ENCODE results near the gene DCC.

The DCC gene

GRCh38 chr18:52426041-52426440, 86.0 kb downstream of the DCC start:
- no peak for DNase-seq

GRCh38 chr18:52426462-52426861, 86.5 kb downstream of the DCC start:
- no peak for DNase-seq

- no peak for DNase-seq
Measured at GRCh38 chr18:52427521-52428175, 87.7 kb downstream of the DCC start.

GRCh38 chr18:52431683-52432082, 91.7 kb downstream of the DCC start:
- DNase-seq: no peak

DNA sequence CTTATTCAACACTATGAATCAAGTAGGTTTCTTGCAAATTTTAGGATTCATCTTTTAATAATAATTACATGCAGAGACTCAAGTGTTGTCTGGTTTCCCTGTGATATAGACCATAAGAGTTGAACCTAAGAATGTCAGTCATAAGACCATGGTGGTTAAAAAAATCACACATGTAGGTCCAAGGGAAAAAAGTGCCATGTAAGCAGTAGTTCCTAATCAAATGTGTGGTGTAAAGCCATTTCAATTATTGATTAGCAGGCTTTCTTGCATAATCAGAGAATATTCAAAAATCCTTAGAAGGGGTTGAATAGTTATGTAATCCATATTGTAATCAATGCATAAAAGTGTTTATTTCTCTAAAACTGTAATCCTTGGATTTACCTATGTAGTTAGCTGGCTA, 93.8 kb downstream of the DCC start:
- no peak for DNase-seq

GRCh38 chr18:52435301-52435700, 95.3 kb downstream of the DCC start:
- DNase-seq: no peak

GRCh38 chr18:52437161-52437560, 97.2 kb downstream of the DCC start:
- no peak for DNase-seq

GRCh38 chr18:52439457-52439856, 99.5 kb downstream of the DCC start:
- DNase-seq: no peak

- DNase-seq: no peak
Measured at GRCh38 chr18:52441794-52442193, 101.8 kb downstream of the DCC start.

- no peak for DNase-seq
Measured at GRCh38 chr18:52442686-52443085, 102.7 kb downstream of the DCC start.

GRCh38 chr18:52451256-52451655, 111.3 kb downstream of the DCC start:
- no peak for DNase-seq

DNA sequence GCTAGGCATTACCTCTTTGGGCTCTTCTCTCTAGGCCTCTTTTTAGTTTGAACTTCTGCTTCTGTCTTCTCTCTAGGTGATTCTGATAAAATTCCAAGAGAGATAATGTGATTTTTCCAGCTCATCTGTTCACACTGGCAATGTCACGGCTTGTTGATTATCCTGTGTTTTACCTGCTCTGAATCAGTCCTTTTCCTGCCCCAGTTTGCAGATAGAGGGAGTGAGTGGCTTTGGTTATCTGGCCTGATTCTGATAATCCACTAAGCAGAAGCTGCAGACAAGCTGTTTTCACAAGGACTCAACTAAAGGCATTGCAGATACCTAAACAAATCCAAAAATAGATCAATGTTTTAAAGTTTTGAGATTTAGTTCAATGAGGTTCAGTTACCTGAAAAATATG, 111.9 kb downstream of the DCC start:
- no peak for DNase-seq

DNA sequence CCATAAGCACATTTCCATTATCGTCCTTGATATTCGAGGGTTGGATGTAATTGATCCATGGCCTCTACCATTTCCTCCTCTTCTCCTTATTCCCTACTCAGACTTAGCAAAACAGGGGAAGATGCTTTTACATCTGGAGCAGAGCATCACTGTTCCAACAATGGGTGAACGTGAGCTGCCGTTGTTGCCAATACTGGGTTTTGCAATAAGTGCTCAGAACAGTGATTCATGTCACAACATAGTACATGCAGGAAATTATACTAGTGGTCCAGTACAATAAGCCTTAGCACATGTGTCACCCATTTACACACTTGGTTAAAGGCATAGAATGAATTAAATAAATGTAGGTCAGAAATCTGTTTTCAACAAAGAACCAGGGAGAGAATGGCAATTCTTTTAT, 112.4 kb downstream of the DCC start:
- DNase-seq: no peak

- DNase-seq: no peak
Measured at GRCh38 chr18:52459890-52460289, 119.9 kb downstream of the DCC start.

DNA sequence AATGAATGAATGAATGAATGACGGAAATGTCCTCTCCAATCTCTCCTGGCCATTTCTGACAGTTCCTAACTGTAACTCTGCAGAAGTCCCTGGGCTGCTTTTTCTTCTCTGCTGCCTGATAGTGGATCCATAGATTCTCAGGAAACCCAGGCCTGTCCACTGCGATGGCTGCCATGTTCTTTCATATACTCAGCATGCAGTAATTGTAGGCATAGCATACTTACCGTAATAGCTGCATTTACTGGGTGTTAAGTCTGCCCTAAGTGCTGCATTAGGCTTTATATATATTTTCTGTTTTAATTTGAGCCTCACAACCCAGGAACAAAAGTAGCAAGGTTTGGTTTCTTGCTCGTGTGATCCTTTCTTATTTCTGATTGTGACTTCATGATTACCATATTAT, 122.9 kb downstream of the DCC start:
- no peak for DNase-seq

- DNase-seq: no peak
Measured at GRCh38 chr18:52465391-52465790, 125.4 kb downstream of the DCC start.

DNA sequence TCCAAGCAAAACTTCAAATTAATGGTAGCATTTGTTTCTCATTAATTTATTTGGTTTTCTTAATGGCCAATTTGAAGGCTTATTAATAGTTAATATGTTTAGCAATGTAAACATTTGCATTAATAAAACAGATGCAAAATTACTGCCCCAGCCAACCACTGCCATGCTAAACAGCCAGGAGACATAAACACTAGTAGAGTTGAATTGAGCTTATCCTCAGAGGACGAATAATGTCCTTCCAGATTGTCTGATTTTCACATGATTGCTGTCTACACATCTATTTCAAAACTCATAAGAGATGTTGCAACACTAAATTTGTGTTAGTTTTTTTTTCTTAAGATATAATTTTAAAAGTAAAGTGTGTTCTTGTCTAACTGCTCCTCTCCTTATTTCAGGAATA, 128.5 kb downstream of the DCC start:
- no peak for DNase-seq

- DNase-seq: no peak
Measured at GRCh38 chr18:52475325-52475724, 135.3 kb downstream of the DCC start.

GRCh38 chr18:52481116-52481515, 141.1 kb downstream of the DCC start:
- no peak for DNase-seq

GRCh38 chr18:52484977-52485376, 145.0 kb downstream of the DCC start:
- DNase-seq: no peak

DNA sequence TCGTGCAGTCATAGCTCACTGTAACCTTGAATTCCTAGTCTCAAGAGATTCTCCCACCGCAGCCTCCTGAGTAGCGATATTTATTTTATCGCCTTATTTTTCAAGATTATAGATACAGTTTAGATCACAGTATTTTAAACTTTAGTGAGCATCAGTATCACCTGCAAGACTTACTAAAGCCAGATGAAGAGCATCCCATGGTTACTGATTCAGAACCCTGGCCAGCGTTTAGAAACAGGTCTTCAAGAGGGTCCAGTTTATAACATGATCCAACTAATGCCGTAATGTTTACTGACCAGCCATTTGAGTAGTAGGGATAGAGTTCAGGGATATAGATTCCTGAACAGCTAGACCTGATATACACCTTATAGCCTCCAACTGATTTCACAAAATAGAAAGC, 146.1 kb downstream of the DCC start:
- no peak for DNase-seq

GRCh38 chr18:52489396-52490306, 149.7 kb downstream of the DCC start:
- DNase-seq: no peak

DNA sequence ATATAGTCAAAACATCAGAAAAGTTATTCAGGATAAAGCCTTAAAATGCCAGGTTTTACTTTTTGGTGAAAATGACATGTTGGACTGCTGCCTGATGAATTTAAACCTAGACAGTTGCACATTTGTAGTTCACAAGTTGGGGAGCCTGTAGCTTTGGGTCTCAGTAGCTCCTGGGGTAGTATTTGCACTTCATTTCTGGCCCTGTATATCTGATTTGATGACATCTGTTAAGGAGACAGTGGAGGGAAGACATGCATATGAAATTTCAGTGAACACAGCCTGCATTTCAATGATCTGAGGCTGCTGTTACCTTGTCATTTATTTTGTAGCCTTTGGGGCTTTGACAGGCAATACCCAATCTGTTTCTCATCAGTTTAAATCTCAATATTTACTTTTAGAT, 156.4 kb downstream of the DCC start:
- DNase-seq: no peak

GRCh38 chr18:52499016-52499415, 159.0 kb downstream of the DCC start:
- DNase-seq: no peak

DNA sequence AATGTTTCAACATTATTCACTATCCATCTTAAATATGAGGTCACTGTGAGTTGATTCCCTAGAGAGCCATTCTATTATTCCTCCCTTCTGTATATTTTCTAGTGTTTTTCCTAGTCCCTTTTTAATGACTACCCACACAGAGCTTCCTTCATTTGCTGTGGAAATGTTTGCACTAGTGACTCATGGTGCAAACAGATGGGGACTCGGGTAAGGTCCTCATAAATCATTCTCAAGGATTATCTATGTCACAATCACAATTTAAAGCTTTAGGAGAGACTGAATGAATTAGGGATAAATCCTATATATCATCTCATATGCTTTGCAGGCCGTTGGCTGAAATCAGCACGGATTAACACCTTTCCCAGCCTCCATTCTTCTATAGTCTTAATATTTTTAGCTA, 159.6 kb downstream of the DCC start:
- peak; percentile 62 for DNase-seq
